Stimulated activated naive CD4-positive, alpha-beta T cell treated with Interleukin-2 at 50 U/mL for 16 hours (primary cell): ENCODE data around the gene GOLGA6B.
"Not testable (repeated sequence)": the region's sequence is repeated elsewhere in the genome, so short reads cannot be mapped to it uniquely, and the experiment has no call there.

Experiments used
- DNase-seq: peaks from one replicate; lab custom pipeline; 2025; lab: John Stamatoyannopoulos, UW

GOLGA6B gene

GRCh38 chr15:72654397-72654796 is at the start of gene GOLGA6B:
Gene GOLGA6B (plus strand): TSS chr15:72654697. CDS start chr15:72654738, 41 bp downstream.
- not testable (repeated sequence) for DNase-seq

GRCh38 chr15:72604794-72605193 is 49.7 kb upstream of the GOLGA6B start:
- no peak for DNase-seq

GRCh38 chr15:72608084-72608483 is 46.4 kb upstream of the GOLGA6B start:
- DNase-seq = not testable (repeated sequence)

GRCh38 chr15:72609862-72610261 is 44.6 kb upstream of the GOLGA6B start:
- DNase-seq = no peak

- DNase-seq = not testable (repeated sequence)
Observed at GRCh38 chr15:72612324-72612723, 42.2 kb upstream of the GOLGA6B start.

GRCh38 chr15:72614810-72615532 is 39.5 kb upstream of the GOLGA6B start:
- no peak for DNase-seq

- DNase-seq = not testable (repeated sequence)
Observed at GRCh38 chr15:72615533-72616233, 38.8 kb upstream of the GOLGA6B start.

- no peak for DNase-seq
Observed at GRCh38 chr15:72616491-72617210, 37.8 kb upstream of the GOLGA6B start.

- not testable (repeated sequence) for DNase-seq
Observed at GRCh38 chr15:72623854-72624253, 30.6 kb upstream of the GOLGA6B start.

- DNase-seq = not testable (repeated sequence)
Observed at GRCh38 chr15:72626153-72626552, 28.3 kb upstream of the GOLGA6B start.

- DNase-seq = not testable (repeated sequence)
Observed at GRCh38 chr15:72628249-72629067, 26.0 kb upstream of the GOLGA6B start.

- DNase-seq = not testable (repeated sequence)
Observed at GRCh38 chr15:72629068-72629570, 25.4 kb upstream of the GOLGA6B start.

- not testable (repeated sequence) for DNase-seq
Observed at GRCh38 chr15:72636519-72637282, 17.8 kb upstream of the GOLGA6B start.

GRCh38 chr15:72639759-72640483 is 14.6 kb upstream of the GOLGA6B start:
- not testable (repeated sequence) for DNase-seq

- DNase-seq = not testable (repeated sequence)
Observed at GRCh38 chr15:72642271-72642670, 12.2 kb upstream of the GOLGA6B start.

- not testable (repeated sequence) for DNase-seq
Observed at GRCh38 chr15:72648631-72649253, 5.8 kb upstream of the GOLGA6B start.

GRCh38 chr15:72656014-72656413 is 1.5 kb downstream of the GOLGA6B start:
- not testable (repeated sequence) for DNase-seq

GRCh38 chr15:72661081-72661480 is 6.6 kb downstream of the GOLGA6B start:
- not testable (repeated sequence) for DNase-seq

- not testable (repeated sequence) for DNase-seq
Observed at GRCh38 chr15:72663931-72664330, 9.4 kb downstream of the GOLGA6B start.
